Measurements from ENCODE around the gene DYSF.

GRCh38 chr2:71524476-71524875, 71.1 kb downstream of the DYSF start:
- no peak for TF ChIP-seq CTCF (conservative IDR thresholded peaks at IDR 0.05; ENCODE audit: low read length)
- TF ChIP-seq EZH2phosphoT487 (IDR thresholded peaks at IDR 0.05; ENCODE audit: borderline replicate concordance, low read depth, low read length) = no peak
